AG04449 (cell line): ENCODE results near the gene AK2.

ENCODE experiments used
- CTCF ChIA-PET: fragments of 350-600 bp; formaldehyde crosslinking; extraction: SDS; loops from one replicate; lab custom pipeline; 2021; ENCODE audit warnings: antibody characterized with exemption; lab: Yijun Ruan, JAX
- POLR2A ChIA-PET: fragments of 400-600, 350-600 bp; formaldehyde crosslinking; extraction: SDS; loops from one replicate; lab custom pipeline; 2020; ENCODE audit warnings: antibody characterized with exemption, inconsistent platforms; lab: Yijun Ruan, JAX
- DNase-seq: peaks from one replicate; pipeline ENCODE4 v3.0.0-alpha.2; 2010; ENCODE audit warnings: low read depth, low spot score
- H3K4me3 ChIP-seq: 2 replicates; pipeline ENCODE4 v1.5.1; 2011; ENCODE audit warnings: low read depth, mild to moderate bottlenecking, control low read depth, low read length
- CTCF ChIP-seq: IDR thresholded peaks from one replicate; pipeline ENCODE4 v1.5.1; 2011; ENCODE audit warnings: mild to moderate bottlenecking, moderate library complexity, low read length, control low read depth, inconsistent platforms; ENCODE audit not compliant: insufficient read depth; ENCODE audit errors: missing control alignments

The AK2 gene

GRCh38 chr1:33043267-33044092, 6.8 kb upstream of the AK2 start:
- DNase-seq, result no peak
- no peak for TF ChIP-seq CTCF
- ChIA-PET POLR2A (no interaction called here), CTCF (interaction anchor here (0.9 to 4.8 kb wide), 3 partner anchors 12 to 115 kb away, joined by 3 to 35 read pairs (median 3); no protein-coding TSS in a partner anchor)
- no peak overlapping the region for H3K4me3 ChIP-seq

- POLR2A ChIA-PET, result no interaction called here
- CTCF ChIA-PET, result no interaction called here
- no peak for DNase-seq
- no peak for TF ChIP-seq CTCF
- H3K4me3 ChIP-seq, result no peak overlapping the region
Observed at GRCh38 chr1:33042831-33043230, 6.1 kb upstream of the AK2 start.

- TF ChIP-seq CTCF, result no peak
- H3K4me3 ChIP-seq, result no peak overlapping the region
- ChIA-PET CTCF (no interaction called here), POLR2A (no interaction called here)
- DNase-seq, result no peak
Observed at GRCh38 chr1:33041026-33041425, 4.3 kb upstream of the AK2 start.

- ChIA-PET CTCF (interaction anchor here (0.5 to 1.5 kb wide), 2 partner anchors 8 to 16 kb away, joined by 3 to 5 read pairs; no protein-coding TSS in a partner anchor), POLR2A (no interaction called here)
- no peak for DNase-seq
- no peak for TF ChIP-seq CTCF
- H3K4me3 ChIP-seq, result no peak overlapping the region
Observed at GRCh38 chr1:33039840-33040239, 3.2 kb upstream of the AK2 start.

GRCh38 chr1:33036051-33036525, 595 bp downstream of the AK2 start:
- no peak for DNase-seq
- POLR2A ChIA-PET, result no interaction called here
- TF ChIP-seq CTCF, result no peak
- peak overlapping the region; percentile 89 for H3K4me3 ChIP-seq
- CTCF ChIA-PET, result interaction anchor here (1.6 to 2.0 kb wide), 2 partner anchors 10 to 19 kb away, joined by 7 to 9 read pairs; no protein-coding TSS in a partner anchor

GRCh38 chr1:33032126-33032869, 4.4 kb downstream of the AK2 start:
- DNase-seq, result no peak
- CTCF ChIA-PET, result interaction anchor here (1.0 to 3.8 kb wide), 5 partner anchors 17 to 95 kb away, joined by 4 to 15 read pairs (median 6); no protein-coding TSS in a partner anchor
- POLR2A ChIA-PET, result no interaction called here
- no peak for TF ChIP-seq CTCF
- H3K4me3 ChIP-seq, result no peak overlapping the region
